HEK293 (cell line): Measurements from ENCODE around the gene PRKG2.

Experiments used
- HOXC10 ChIP-seq: sonication (generic); formaldehyde crosslinking; IDR thresholded peaks from 2 replicates; pipeline ENCODE4 v1.8.1; 2023; ENCODE audit warnings: mild to moderate bottlenecking, missing genetic modification reagents
- ZBTB20 ChIP-seq: fragments of 450-650 bp; formaldehyde crosslinking; IDR thresholded peaks from 2 replicates; pipeline ENCODE4 v1.5.1; 2016; ENCODE audit warnings: missing biosample characterization, missing genetic modification characterization
- ZBTB21 ChIP-seq: fragments of 450-650 bp; formaldehyde crosslinking; IDR thresholded peaks from 2 replicates; pipeline ENCODE4 v1.5.1; 2017; ENCODE audit warnings: missing biosample characterization, missing genetic modification characterization
- ZIC2 ChIP-seq: fragments of 450-650 bp; formaldehyde crosslinking; IDR thresholded peaks from 2 replicates; pipeline ENCODE4 v1.5.1; 2016; ENCODE audit warnings: missing biosample characterization, missing genetic modification characterization
- ZNF184 ChIP-seq: fragments of 450-650 bp; IDR thresholded peaks from 2 replicates; pipeline ENCODE4 v1.5.1; 2018; ENCODE audit warnings: missing biosample characterization, mild to moderate bottlenecking, missing genetic modification characterization
- ZNF530 ChIP-seq: fragments of 450-650 bp; formaldehyde crosslinking; IDR thresholded peaks from 2 replicates; pipeline ENCODE4 v1.5.1; 2016; ENCODE audit warnings: low read depth, missing biosample characterization, missing genetic modification characterization
- ZNF621 ChIP-seq: fragments of 450-650 bp; formaldehyde crosslinking; IDR thresholded peaks from 2 replicates; pipeline ENCODE4 v1.5.1; 2017; ENCODE audit warnings: missing biosample characterization, missing genetic modification characterization
- ZNF670 ChIP-seq: fragments of 450-650 bp; formaldehyde crosslinking; IDR thresholded peaks from 2 replicates; pipeline ENCODE4 v1.5.1; 2016; ENCODE audit warnings: missing biosample characterization, missing genetic modification characterization, low read depth
- TF ChIP-seq, protein P1 (sequence below): fragments of 450-650 bp; formaldehyde crosslinking; IDR thresholded peaks from 2 replicates; pipeline ENCODE4 v1.5.1; 2016; ENCODE audit warnings: missing biosample characterization, missing genetic modification characterization
- TF ChIP-seq, protein P2 (sequence below): fragments of 450-650 bp; formaldehyde crosslinking; IDR thresholded peaks from 2 replicates; pipeline ENCODE4 v1.5.1; 2016; ENCODE audit warnings: missing biosample characterization, missing genetic modification characterization

DNA sequence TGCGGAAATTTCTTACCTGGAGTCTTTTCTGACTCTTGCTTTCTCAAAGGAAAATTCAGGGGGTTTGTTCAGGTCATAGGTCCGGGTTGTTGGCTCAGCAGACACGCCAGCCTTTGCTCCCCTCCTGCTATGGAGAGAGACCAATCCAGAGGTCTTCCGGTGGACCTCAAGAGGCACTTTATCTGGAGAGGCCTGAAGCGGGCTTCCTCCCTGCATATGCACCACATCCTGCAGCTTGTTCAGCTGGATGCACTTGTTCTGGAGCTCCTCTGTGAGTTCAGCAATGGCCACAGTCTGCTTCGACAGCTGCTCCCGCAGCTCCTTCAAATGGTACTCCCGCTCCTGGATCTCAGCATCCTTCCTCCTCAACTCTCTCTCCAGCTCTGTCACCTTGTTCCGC is 10.5 kb downstream of the PRKG2 start:
- TF ChIP-seq ZBTB20 (tag by site-specific recombination) (no peak), ZIC2 (tag by site-specific recombination) (no peak), ZBTB21 (tag by site-specific recombination) (no peak), ZNF621 (tag by site-specific recombination) (no peak), ZNF530 (tag by site-specific recombination) (no peak), HOXC10 (CRISPR knock-in tag) (no peak), ZNF184 (no peak), ZNF670 (tag by site-specific recombination) (no peak)
- TF ChIP-seq, protein P1, sequence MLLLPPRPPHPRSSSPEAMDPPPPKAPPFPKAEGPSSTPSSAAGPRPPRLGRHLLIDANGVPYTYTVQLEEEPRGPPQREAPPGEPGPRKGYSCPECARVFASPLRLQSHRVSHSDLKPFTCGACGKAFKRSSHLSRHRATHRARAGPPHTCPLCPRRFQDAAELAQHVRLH (tag by site-specific recombination): no peak
- TF ChIP-seq, protein P2, sequence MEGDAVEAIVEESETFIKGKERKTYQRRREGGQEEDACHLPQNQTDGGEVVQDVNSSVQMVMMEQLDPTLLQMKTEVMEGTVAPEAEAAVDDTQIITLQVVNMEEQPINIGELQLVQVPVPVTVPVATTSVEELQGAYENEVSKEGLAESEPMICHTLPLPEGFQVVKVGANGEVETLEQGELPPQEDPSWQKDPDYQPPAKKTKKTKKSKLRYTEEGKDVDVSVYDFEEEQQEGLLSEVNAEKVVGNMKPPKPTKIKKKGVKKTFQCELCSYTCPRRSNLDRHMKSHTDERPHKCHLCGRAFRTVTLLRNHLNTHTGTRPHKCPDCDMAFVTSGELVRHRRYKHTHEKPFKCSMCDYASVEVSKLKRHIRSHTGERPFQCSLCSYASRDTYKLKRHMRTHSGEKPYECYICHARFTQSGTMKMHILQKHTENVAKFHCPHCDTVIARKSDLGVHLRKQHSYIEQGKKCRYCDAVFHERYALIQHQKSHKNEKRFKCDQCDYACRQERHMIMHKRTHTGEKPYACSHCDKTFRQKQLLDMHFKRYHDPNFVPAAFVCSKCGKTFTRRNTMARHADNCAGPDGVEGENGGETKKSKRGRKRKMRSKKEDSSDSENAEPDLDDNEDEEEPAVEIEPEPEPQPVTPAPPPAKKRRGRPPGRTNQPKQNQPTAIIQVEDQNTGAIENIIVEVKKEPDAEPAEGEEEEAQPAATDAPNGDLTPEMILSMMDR (tag by site-specific recombination): no peak
